Stimulated activated CD8-positive, alpha-beta memory T cell treated with anti-CD3 and anti-CD28 coated beads, Interleukin-4, amount 100 ng/mL, for 48 hours (primary cell): Measurements from ENCODE around the gene CCDC85C.

ENCODE experiments used
- DNase-seq: peaks from one replicate; pipeline ENCODE4 v3.0.0-alpha.2; 2020

The CCDC85C gene

GRCh38 chr14:99604766-99605298, 825 bp upstream of the CCDC85C start:
- DNase-seq: no peak

GRCh38 chr14:99604278-99604765, 315 bp upstream of the CCDC85C start:
- DNase-seq: peak; percentile 91

DNA sequence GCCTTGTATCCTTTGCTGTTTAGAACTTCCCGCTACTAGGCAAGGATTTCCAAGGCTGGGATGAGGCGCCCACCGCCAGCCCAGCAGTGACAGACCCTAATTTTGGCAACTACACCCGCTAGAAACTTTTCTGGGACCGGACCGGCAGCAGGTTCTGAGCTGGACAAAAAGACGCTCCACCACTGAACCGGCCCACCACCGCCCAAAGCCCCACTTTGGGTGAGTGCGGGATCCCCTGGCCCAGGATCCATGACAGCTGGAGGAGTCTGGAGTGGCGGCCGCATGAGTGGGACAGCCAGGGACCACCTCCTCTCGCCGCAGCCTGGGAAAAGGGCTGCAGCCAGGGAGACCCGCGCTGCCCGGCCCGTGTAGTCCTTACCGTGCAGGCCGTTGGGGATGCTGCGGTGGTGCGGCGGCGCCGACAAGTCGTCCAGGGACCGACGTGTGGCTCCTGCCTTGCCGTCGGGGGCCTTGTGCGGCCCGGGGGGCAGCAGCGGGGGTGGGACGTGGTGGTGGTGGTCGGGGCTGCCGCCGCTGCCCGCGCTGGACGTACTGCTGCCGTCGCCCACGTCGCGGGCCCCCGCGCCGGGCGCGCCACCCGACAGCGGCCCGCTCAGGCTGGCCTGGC, 1.1 kb downstream of the CCDC85C start:
- no peak for DNase-seq

DNA sequence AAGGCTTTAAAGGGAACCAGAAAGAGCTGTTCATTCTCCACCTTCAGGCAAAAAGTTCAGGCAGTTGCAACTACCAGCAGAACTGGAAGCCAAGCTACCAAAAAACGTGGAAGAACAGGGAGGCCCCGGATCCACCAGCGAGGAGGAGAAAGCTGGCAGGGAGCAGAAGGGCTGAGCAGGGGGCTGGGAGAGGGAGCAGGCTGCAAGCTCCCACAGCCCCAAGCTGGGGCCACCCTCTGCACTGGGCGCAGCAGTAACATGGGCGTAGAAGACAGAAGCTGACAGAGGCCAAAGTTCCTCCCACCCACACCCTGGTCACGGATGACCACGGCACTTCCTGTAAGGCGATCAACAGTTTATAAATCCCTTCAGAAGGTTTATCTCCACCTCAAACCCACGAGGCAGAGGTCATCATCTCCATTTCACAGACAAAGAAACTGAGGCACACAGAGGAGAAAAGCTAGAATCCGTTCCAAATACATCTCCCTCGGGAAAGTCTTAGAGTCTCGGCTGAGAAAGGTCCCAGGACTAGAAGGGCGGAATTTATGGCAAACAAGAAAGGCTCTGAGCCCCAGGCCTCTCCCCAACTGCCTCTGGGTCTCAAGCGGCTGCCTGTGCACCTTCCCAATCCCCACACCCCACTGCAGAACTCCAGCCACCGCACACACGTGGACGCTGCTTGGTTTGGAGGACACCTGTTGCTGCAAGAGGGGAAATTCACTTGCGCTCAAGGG, 1.8 kb downstream of the CCDC85C start:
- peak; percentile 30 for DNase-seq

DNA sequence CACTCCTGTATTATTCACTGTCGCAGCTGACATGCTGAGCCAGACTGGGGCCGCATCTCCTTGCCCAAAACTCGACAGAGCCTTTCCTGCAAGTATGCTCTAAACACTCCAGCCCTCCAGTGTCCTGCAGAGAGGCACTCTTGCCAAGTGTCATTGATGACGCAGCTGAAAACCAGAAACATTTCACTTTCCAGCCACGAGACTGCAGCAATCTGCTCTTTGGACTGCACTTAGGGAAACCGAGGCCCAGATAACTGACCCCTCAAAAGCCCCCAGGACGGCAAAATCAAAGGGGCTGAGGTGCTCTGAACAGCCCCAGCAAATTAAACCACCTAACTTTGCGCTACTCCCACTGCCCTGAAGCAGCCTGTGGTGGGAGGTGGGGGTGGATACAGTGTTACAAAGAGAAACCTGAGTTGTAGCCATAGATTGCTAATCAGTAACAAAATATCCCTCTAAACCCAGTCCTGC, 2.6 kb downstream of the CCDC85C start:
- DNase-seq: no peak

GRCh38 chr14:99600232-99600888, 3.6 kb downstream of the CCDC85C start:
- DNase-seq: no peak

- no peak for DNase-seq
Measured at GRCh38 chr14:99599393-99599792, 4.6 kb downstream of the CCDC85C start.

- DNase-seq: no peak
Measured at GRCh38 chr14:99598774-99599173, 5.2 kb downstream of the CCDC85C start.

DNA sequence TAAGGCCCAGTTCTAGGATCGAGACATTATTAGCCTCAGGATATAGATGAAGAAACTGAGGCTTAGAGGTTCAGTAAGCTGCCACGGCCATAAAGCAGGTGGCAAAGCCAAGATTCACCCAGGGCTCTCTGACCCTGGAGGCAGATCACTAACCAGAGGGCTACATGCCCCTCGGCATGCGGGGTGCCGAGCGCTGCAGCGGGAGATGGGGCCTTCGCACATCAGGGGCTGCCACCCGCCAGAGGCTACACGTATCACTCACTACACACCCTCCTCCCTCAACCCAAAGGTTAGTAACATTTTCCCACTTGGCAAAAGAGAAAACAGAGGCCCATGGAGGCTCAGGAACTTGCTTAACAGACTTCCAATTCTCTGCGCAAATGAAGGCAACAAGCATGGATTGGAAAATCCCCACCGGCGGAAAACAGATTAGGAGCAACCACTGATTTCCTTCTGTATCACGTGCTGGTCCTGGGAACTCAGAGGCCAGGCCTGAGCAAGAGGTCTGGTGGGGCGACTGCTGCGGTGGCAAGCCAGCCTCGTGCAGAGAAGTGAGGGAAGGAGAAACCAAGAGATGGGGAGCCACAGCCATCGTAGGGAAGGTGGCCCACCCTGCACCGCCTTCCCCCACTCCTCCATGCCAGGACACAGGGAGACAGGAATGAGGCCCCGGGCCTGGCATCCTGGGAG, 6.0 kb downstream of the CCDC85C start:
- DNase-seq: no peak

GRCh38 chr14:99596772-99597171, 7.2 kb downstream of the CCDC85C start:
- DNase-seq: no peak

DNA sequence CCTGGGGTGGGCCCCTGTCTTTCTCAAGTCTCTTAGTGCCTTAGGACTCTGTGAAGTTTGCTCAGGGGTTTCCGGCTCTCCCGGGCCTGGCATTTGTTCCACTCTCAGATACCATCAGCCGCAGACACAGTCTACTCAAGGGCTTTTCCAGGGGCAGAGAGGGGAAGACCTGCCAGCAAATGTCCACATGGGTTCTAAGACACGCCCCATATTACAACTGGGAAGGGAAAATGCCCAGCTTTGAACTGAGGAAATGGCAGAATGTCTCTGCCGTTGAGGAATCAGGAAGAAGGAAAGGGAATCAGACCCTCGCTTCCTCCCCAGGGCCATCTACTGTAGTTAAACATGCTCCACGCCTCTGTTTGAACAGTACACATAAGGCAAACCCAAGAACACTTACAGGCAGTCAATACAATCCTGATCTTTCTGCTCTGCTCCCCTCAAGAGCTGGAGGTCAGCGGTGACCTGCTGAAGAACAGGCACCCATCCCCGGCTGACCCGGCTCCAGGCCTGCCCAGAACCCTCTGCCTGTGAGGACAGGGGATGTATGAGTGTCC, 7.9 kb downstream of the CCDC85C start:
- no peak for DNase-seq

- DNase-seq: no peak
Measured at GRCh38 chr14:99595524-99595923, 8.5 kb downstream of the CCDC85C start.

- DNase-seq: peak; percentile 48
Measured at GRCh38 chr14:99595034-99595433, 9.0 kb downstream of the CCDC85C start.

- DNase-seq: no peak
Measured at GRCh38 chr14:99593971-99594841, 9.8 kb downstream of the CCDC85C start.

DNA sequence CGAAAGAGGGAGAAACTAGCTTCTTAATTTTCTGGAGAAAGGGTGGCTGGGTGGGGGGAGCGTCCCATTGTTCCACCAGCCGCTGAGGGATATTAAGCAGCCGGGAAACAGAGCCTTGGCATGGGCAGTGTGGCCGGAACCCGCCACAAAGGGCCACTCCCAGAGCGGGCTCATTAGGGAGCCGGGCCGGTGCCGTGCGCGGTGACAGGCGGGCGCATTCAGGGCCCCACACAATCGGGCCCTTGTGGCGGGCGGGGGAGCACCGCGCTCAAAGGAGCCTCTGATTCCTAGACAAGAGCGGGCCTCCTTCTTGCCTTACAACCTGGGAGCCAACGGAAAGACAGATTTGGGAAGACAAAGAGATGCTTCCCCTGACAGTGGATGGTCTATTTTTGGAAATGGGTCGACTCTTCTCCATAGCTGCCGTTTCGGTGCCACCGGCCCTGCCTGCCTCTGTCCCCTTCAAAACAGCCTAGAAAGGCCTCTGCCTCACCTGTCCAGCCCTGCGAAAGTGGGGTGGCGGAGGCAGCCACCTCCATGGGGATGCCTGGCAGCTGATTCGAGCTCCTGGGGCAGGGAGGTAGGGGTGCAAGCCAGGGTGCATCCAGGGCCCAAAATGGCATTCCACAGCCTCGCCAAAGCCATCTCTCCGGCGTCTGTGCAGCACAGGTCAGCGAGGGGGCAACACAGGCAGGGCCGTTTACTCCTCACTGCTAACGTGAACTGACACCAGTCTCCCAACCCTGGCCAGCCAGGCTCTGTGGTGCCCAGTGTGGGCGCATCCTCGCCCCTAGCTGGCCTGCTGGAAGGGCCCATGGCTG, 10.9 kb downstream of the CCDC85C start:
- DNase-seq: no peak

GRCh38 chr14:99592394-99592793, 11.6 kb downstream of the CCDC85C start:
- DNase-seq: no peak

DNA sequence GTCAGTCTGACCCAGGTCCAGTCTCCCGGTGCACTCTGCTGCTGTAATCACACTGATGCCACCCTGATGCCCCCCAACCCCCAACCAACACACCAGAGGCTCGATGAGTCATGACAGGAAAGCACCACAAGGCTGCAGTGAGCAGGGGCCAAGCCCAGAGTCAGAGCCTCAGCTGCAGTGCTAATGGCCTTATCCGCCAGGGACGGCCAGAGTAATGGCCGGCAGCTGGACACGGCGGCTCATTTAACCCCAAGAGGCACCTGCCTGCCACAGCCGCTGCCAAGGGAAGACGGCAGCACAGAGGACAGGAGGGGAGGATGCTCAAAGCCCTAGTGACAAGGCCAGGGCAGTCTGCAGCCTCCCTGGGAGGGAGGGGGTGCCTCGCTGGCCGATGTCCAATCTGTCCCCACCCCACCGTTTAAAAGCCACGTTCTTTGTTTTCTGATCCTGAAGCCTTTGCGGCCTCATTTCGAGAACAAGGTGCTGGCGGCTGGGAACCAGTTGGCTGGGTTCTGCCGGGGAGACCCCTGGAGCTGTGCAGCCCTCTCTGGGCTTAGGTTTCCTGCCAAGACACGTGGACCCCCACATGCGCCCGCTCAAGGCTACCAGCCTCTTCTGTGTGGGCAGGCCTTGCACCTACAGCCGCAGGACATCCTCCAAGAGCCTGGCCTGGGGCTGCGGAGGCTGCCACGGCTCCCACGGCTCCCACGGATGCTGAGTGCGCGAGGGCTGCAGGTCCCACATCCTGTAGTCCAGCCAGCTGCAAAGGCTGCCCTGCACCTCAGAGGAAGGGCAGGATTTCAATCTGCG, 13.1 kb downstream of the CCDC85C start:
- no peak for DNase-seq

DNA sequence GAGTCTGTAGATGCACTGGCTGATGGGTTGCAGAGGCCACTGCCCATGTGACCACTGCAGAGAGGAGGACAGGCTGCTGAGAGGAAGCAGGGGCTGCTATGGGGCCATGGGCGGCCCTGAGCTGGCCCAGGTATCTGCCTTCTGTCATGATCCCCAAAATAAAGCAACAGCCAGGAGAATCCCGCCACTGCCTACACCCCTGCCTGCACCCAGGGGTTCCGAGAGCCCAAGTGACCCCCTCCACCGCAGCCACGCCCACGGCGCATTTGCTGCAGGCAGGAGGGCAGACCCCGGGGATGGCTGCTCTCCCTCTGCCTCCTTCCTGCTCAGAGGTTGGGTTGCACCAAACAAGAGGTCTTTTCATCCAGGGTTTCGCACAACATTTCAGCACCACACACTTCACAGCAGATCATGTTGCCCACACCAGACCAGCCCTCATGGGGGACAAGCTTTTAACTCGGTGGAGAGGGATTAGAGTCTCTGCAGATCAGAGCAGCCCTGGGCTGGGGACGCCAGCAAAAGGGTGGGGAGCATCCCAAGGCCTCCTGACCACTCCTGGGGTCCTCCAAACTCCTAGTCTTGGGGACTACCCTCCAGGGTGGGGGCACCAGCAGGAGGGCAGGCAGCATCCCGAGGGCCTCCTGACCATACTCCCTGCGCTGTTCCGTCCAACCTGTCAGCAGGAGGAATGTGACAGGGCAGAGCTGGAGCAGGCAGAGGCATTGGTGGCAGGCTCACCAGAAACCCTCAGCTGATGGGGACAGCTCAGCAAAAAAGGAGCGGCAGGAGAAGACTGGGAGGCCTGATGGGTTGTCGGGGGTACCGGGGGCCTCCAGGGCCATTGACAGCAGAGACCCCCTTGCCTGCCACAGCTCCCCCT, 14.1 kb downstream of the CCDC85C start:
- no peak for DNase-seq

GRCh38 chr14:99589031-99589441, 15.0 kb downstream of the CCDC85C start:
- DNase-seq: no peak
